ENCODE measurements around the gene ZNF655.

ZNF655 gene

GRCh38 chr7:99607548-99607947 is 49.1 kb downstream of the ZNF655 start:
- DNase-seq, result no peak

GRCh38 chr7:99614495-99614894 is 56.1 kb downstream of the ZNF655 start:
- DNase-seq, result no peak

- DNase-seq, result no peak
Measured at GRCh38 chr7:99615989-99616358, 57.5 kb downstream of the ZNF655 start.

GRCh38 chr7:99616359-99617191 is 58.1 kb downstream of the ZNF655 start, which contains the start of gene ZSCAN25:
Gene ZSCAN25 (plus strand): TSS chr7:99616946. CDS start chr7:99619607, 2,661 bp downstream.
- DNase-seq, result peak; percentile 98

- no peak for DNase-seq
Measured at GRCh38 chr7:99617192-99617781, 58.8 kb downstream of the ZNF655 start.

- no peak for DNase-seq
Measured at GRCh38 chr7:99618726-99619125, 60.3 kb downstream of the ZNF655 start.

- DNase-seq, result no peak
Measured at GRCh38 chr7:99619571-99620130, 61.2 kb downstream of the ZNF655 start.

- DNase-seq, result no peak
Measured at GRCh38 chr7:99621271-99621670, 62.8 kb downstream of the ZNF655 start.

- DNase-seq, result no peak
Measured at GRCh38 chr7:99622596-99622995, 64.2 kb downstream of the ZNF655 start.

- DNase-seq, result no peak
Measured at GRCh38 chr7:99623091-99623693, 64.8 kb downstream of the ZNF655 start.

GRCh38 chr7:99623702-99624447 is 65.4 kb downstream of the ZNF655 start:
- no peak for DNase-seq

- no peak for DNase-seq
Measured at GRCh38 chr7:99624484-99624883, 66.0 kb downstream of the ZNF655 start.

- DNase-seq, result no peak
Measured at GRCh38 chr7:99625321-99625720, 66.9 kb downstream of the ZNF655 start.

- DNase-seq, result no peak
Measured at GRCh38 chr7:99625961-99626360, 67.5 kb downstream of the ZNF655 start.

Data from NCI-H69 (cell line).